Transverse colon (tissue), 4 donors: ENCODE data around the gene EVI5. TPM values are rescaled to one million over a fixed set of nuclear protein-coding genes. Genes with fewer than 3 reads are reported as not detected.
A peak's percentile ranks its signal among the peaks of the same experiment; 100 is the strongest.
"Not testable (repeated sequence)": the region's sequence is repeated elsewhere in the genome, so short reads cannot be mapped to it uniquely, and the experiment has no call there.

Source experiments
- DNase-seq: peaks from one replicate; pipeline ENCODE4 v3.0.0-alpha.2; 2019
- H3K27ac ChIP-seq, 4 donors: fragments of 200-600 bp; sonication (generic); 2 replicates each; pipeline ENCODE4 v1.5.1; 2016 to 2018; ENCODE audit warnings: inconsistent platforms in 4 of 4
- H3K27me3 ChIP-seq: fragments of 200-600 bp; sonication (generic); 2 replicates; pipeline ENCODE4 v1.5.1; 2017; ENCODE audit warnings: inconsistent platforms
- H3K36me3 ChIP-seq, 4 donors: fragments of 200-600 bp; sonication (generic); 2 replicates each; pipeline ENCODE4 v1.5.1; 2017 to 2019; ENCODE audit warnings: inconsistent platforms in 4 of 4
- H3K4me1 ChIP-seq, 4 donors: fragments of 200-600 bp; sonication (generic); 2 replicates each; pipeline ENCODE4 v1.5.1; 2017 to 2020; ENCODE audit warnings: inconsistent platforms in 4 of 4
- H3K4me3 ChIP-seq, 4 donors: fragments of 200-600 bp; sonication (generic); 1 replicate in 1 of 4; 2 replicates in 3 of 4; pipeline versions ENCODE4 v1.5.1 to v1.6.1; 2017 to 2019; ENCODE audit warnings: inconsistent platforms in 4 of 4
- H3K9me3 ChIP-seq, 2 donors: fragments of 200-600 bp; sonication (generic); 2 replicates each; pipeline ENCODE4 v1.5.1; 2017 to 2019; ENCODE audit warnings: inconsistent platforms in 2 of 2
- EP300 ChIP-seq: sonication (generic); formaldehyde crosslinking; IDR thresholded peaks from one replicate; pipeline ENCODE4 v1.6.1; 2017; ENCODE audit warnings: antibody characterized with exemption, low read depth
- POLR2A ChIP-seq: fragments of 450-650 bp; IDR thresholded peaks from one replicate; pipeline ENCODE4 v1.6.1; 2016; ENCODE audit warnings: antibody characterized with exemption, mild to moderate bottlenecking, moderate library complexity
- POLR2AphosphoS5 ChIP-seq, 3 donors: sonication (generic); formaldehyde crosslinking; IDR thresholded peaks; one replicate each; pipeline ENCODE4 v1.6.1; 2016; ENCODE audit warnings: antibody characterized with exemption in 3 of 3
- WGBS, 2 donors: methylation state at CpG; one replicate each; pipeline ENCODE4 v1.1.5; 2018; ENCODE audit warnings: low coverage in 1 of 2; 5-methylcytosine and 5-hydroxymethylcytosine counted together
- in situ Hi-C, 4 donors: fragments of 200-750 bp; cut with MboI; loops; one replicate each; pipeline versions ENCODE4 v1.15.0 to v1.15.1; 2017; ENCODE audit warnings: low sequenced_read_pairs in 3 of 4, low pct_ligation_motif_present in 1 of 4, low pct_unique_long_range_greater_than_20kb in 1 of 4
- intact Hi-C: fragments of 100-400 bp; cut with DNase I; formaldehyde crosslinking; loops from one replicate; pipeline ENCODE4 v1.15.1; 2023; ENCODE audit warnings: low total_unique reads
- total RNA-seq, 4 donors: library from RNA; depleted of rRNA; stranded (reverse); fragments of >200 nt; gene quantifications; one replicate each; pipeline ENCODE4 v1.1.0, GENCODE V29; 2016
- TF ChIP-seq, protein P1 (sequence below), 5 experiments: fragments of 200-600 bp in 3 of 5; fragments of 450-650 bp in 2 of 5; sonication (generic) in 3 of 5; IDR thresholded peaks; 1 replicate in 2 of 5; 2 replicates in 3 of 5; pipeline ENCODE4 v1.5.1; 2016 to 2017; ENCODE audit warnings: antibody characterized with exemption in 5 of 5, inconsistent platforms in 3 of 5, mild to moderate bottlenecking in 2 of 5, moderate library complexity in 1 of 5

The EVI5 gene
- total RNA-seq, 4 donors from 2014 or later, result 10.5 to 57.6 (median 15.3) TPM

- peaks cover 3 to 28% (median 20%) of the 10 kb centered on the region in 4 donors for H3K4me1 ChIP-seq
- no peaks in the 10 kb centered on the region for H3K36me3 ChIP-seq
- H3K27me3 ChIP-seq, result no peaks in the 10 kb centered on the region
- in situ Hi-C loops (no loop called here), intact Hi-C loops (no loop called here)
- TF ChIP-seq EP300 (no peak), POLR2A (no peak), POLR2AphosphoS5 (IDR thresholded peaks at IDR 0.05) (no peak)
- TF ChIP-seq, protein P1, sequence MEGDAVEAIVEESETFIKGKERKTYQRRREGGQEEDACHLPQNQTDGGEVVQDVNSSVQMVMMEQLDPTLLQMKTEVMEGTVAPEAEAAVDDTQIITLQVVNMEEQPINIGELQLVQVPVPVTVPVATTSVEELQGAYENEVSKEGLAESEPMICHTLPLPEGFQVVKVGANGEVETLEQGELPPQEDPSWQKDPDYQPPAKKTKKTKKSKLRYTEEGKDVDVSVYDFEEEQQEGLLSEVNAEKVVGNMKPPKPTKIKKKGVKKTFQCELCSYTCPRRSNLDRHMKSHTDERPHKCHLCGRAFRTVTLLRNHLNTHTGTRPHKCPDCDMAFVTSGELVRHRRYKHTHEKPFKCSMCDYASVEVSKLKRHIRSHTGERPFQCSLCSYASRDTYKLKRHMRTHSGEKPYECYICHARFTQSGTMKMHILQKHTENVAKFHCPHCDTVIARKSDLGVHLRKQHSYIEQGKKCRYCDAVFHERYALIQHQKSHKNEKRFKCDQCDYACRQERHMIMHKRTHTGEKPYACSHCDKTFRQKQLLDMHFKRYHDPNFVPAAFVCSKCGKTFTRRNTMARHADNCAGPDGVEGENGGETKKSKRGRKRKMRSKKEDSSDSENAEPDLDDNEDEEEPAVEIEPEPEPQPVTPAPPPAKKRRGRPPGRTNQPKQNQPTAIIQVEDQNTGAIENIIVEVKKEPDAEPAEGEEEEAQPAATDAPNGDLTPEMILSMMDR (IDR thresholded peaks at IDR 0.05), result no peak
- no peaks in the 10 kb centered on the region for H3K9me3 ChIP-seq
- DNase-seq, result no peak
- H3K27ac ChIP-seq, result peak overlapping the region; percentile 98 to 100 (median 100)
- 79 to 82% methylated on average over 5 of the region's 5 CpGs for WGBS, 2 donors
- H3K4me3 ChIP-seq, result peak overlapping the region in 2 of 4 donors; percentile 78 to 82
These were observed 1.4 kb upstream of the EVI5 start for GRCh38 chr1:92786111-92786901.

DNA sequence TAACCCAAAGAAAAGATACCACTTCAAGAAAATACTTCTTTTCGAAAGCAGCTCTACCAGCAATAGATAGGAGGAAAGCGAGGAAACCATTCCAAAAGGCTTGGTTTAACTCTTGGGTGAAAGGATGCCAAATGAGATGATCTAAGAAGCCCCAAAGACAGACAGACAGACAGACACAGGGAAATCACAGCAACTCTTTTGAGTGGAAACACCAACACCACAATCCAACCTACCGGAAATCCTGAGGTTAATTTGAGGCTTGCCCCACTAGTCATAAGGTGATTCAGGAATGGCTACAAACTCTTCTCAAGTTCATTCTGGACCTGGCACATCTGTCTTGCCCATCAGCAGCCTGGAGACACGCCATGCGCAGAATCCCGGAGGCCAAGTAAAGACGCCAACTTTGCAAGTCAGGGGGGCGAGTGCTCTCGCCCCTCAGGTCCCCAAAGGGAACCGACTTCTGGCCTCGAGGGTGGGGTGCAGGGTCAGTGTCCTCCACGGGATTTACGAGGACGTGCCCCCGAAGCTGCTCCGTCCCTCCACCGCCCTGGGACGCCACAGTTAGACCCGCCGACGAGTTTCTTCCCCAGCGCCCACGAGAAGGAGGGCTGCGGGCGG is 778 bp downstream of the EVI5 start:
- DNase-seq, result peak; percentile 30
- H3K36me3 ChIP-seq, result no peaks in the 10 kb centered on the region
- H3K9me3 ChIP-seq, result no peaks in the 10 kb centered on the region
- in situ Hi-C loops (no loop called here), intact Hi-C loops (no loop called here)
- H3K4me1 ChIP-seq, result peaks cover 3 to 28% (median 20%) of the 10 kb centered on the region in 4 donors
- H3K27ac ChIP-seq, result peak overlapping the region; percentile 98 to 100 (median 100)
- TF ChIP-seq, protein P1 (IDR thresholded peaks at IDR 0.05), result no peak
- no peak for TF ChIP-seq POLR2AphosphoS5 (IDR thresholded peaks at IDR 0.05)
- TF ChIP-seq POLR2A, result no peak
- H3K4me3 ChIP-seq, result peak overlapping the region; percentile 78 to 99 (median 83)
- WGBS, 2 donors, result 2 to 6% methylated on average over 2 to 11 of the region's 25 CpGs
- H3K27me3 ChIP-seq, result no peaks in the 10 kb centered on the region

GRCh38 chr1:92783550-92783949 is 1.4 kb downstream of the EVI5 start:
- H3K9me3 ChIP-seq, H3K27me3 ChIP-seq, in situ Hi-C loops, H3K36me3 ChIP-seq, intact Hi-C loops: not testable (repeated sequence)
- peak overlapping the region in 3 of 4 donors; percentile 78 to 84 (median 82) for H3K4me3 ChIP-seq
- H3K27ac ChIP-seq, result peak overlapping the region; percentile 98 to 100 (median 100)
- peaks cover 3 to 29% (median 20%) of the 10 kb centered on the region in 4 donors for H3K4me1 ChIP-seq
- WGBS, 2 donors, result 25 to 46% methylated on average over 11 to 13 of the region's 14 CpGs
- TF ChIP-seq, protein P1 (IDR thresholded peaks at IDR 0.05), result peak; percentile 18 to 40 (median 27)
- DNase-seq, result peak; percentile 37

GRCh38 chr1:92778376-92778775 is 6.5 kb downstream of the EVI5 start:
- TF ChIP-seq POLR2AphosphoS5 (IDR thresholded peaks at IDR 0.05) (no peak), POLR2A (no peak), EP300 (no peak)
- TF ChIP-seq, protein P1 (IDR thresholded peaks at IDR 0.05), result no peak
- Histone ChIP-seq H3K9me3 (no peaks in the 10 kb centered on the region), H3K36me3 (no peaks in the 10 kb centered on the region), H3K4me3 (no peak overlapping the region), H3K27ac (no peak overlapping the region), H3K4me1 (peaks cover 0 to 17% (median 11%) of the 10 kb centered on the region in 4 donors), H3K27me3 (no peaks in the 10 kb centered on the region)
- in situ Hi-C loops, result no loop called here
- 40 to 85% methylated on average over 1 of the region's 1 CpG for WGBS, 2 donors
- DNase-seq, result no peak
- intact Hi-C loops, result no loop called here
